GM19238 (cell line): ENCODE data around the gene C8A.

Experiments
- DNase-seq: peaks from one replicate; pipeline ENCODE4 v3.0.0; 2011; ENCODE audit warnings: low spot score; ENCODE audit not compliant: insufficient read length

The C8A gene

GRCh38 chr1:56965916-56966697, 111.5 kb downstream of the C8A start, which contains the start of gene C8B:
Gene C8B, minus strand, starts transcription at chr1:56966015. Its CDS starts 67 bp downstream, at chr1:56965948.
- DNase-seq = no peak

GRCh38 chr1:56966698-56966999, 112.1 kb downstream of the C8A start:
- no peak for DNase-seq

GRCh38 chr1:56967355-56967754, 112.8 kb downstream of the C8A start:
- no peak for DNase-seq
